Neural cell (in vitro differentiated cells): ENCODE data around the gene PHF21B.

Source experiments
- CTCF ChIP-seq: fragments of 450-650 bp; IDR thresholded peaks from 2 replicates; pipeline ENCODE4 v1.5.1; 2014; ENCODE audit warnings: antibody characterized with exemption, mild to moderate bottlenecking, moderate library complexity; ENCODE audit not compliant: poor library complexity, severe bottlenecking
- EZH2 ChIP-seq: fragments of 200-600, 300-800 bp; shearing (Covaris generic), sonication (generic); IDR thresholded peaks from 2 replicates; pipeline ENCODE4 v1.6.1; 2014; ENCODE audit warnings: antibody characterized with exemption, low read length, borderline replicate concordance, mild to moderate bottlenecking; ENCODE audit not compliant: insufficient read depth, poor library complexity, severe bottlenecking

- TF ChIP-seq EZH2 (no peak), CTCF (no peak)
Measured at GRCh38 chr22:45008186-45008681, 1.6 kb downstream of the PHF21B start.
